ENCODE results near the gene HHEX. TPM values are rescaled to one million over a fixed set of nuclear protein-coding genes. Genes with fewer than 3 reads are reported as not detected.

HHEX gene
- total RNA-seq, 6 donors from 2014 or later: 5.8 to 21.9 (median 15.8) TPM

- no peak overlapping the region for H3K4me3 ChIP-seq
- DNase-seq (peak in 1 of 2 donors; percentile 17), ATAC-seq (ENCODE audit: low FRiP score in 2 of 2) (no peak)
- TF ChIP-seq POLR2A (IDR thresholded peaks at IDR 0.05) (no peak), EP300 (IDR thresholded peaks at IDR 0.05) (no peak), POLR2AphosphoS5 (IDR thresholded peaks at IDR 0.05) (no peak), CTCF (IDR thresholded peaks at IDR 0.05) (no peak)
- no peaks in the 10 kb centered on the region for H3K4me1 ChIP-seq
- H3K36me3 ChIP-seq: no peaks in the 10 kb centered on the region
- H3K27ac ChIP-seq: no peak overlapping the region
- H3K27me3 ChIP-seq: no peaks in the 10 kb centered on the region
- 96 to 98% methylated on average over 6 of the region's 6 CpGs for WGBS, 2 donors
- peaks cover 0 to 23% (median 5%) of the 10 kb centered on the region in 4 donors for H3K9me3 ChIP-seq
Observed at GRCh38 chr10:92667078-92667477, 22.7 kb upstream of the HHEX start.

GRCh38 chr10:92677708-92678107 is 12.0 kb upstream of the HHEX start:
- ATAC-seq (ENCODE audit: low FRiP score in 2 of 2): no peak
- H3K4me3 ChIP-seq: no peak overlapping the region
- H3K27me3 ChIP-seq: no peaks in the 10 kb centered on the region
- H3K9me3 ChIP-seq: no peaks in the 10 kb centered on the region
- no peaks in the 10 kb centered on the region for H3K36me3 ChIP-seq
- TF ChIP-seq POLR2A (IDR thresholded peaks at IDR 0.05) (no peak), POLR2AphosphoS5 (IDR thresholded peaks at IDR 0.05) (no peak), CTCF (IDR thresholded peaks at IDR 0.05) (no peak), EP300 (IDR thresholded peaks at IDR 0.05) (no peak)
- DNase-seq: no peak
- no peak overlapping the region for H3K27ac ChIP-seq
- H3K4me1 ChIP-seq: no peaks in the 10 kb centered on the region

- Histone ChIP-seq H3K36me3 (no peaks in the 10 kb centered on the region), H3K27ac (no peak overlapping the region), H3K27me3 (no peaks in the 10 kb centered on the region), H3K4me3 (no peak overlapping the region), H3K9me3 (no peaks in the 10 kb centered on the region), H3K4me1 (no peaks in the 10 kb centered on the region)
- TF ChIP-seq EP300 (IDR thresholded peaks at IDR 0.05) (no peak), POLR2AphosphoS5 (IDR thresholded peaks at IDR 0.05) (no peak), POLR2A (IDR thresholded peaks at IDR 0.05) (no peak), CTCF (IDR thresholded peaks at IDR 0.05) (no peak)
- ATAC-seq (ENCODE audit: low FRiP score in 2 of 2): no peak
- 94% methylated on average over 5 of the region's 5 CpGs for WGBS, 2 donors
- DNase-seq: no peak
Observed at GRCh38 chr10:92678206-92678605, 11.5 kb upstream of the HHEX start.

- 89 to 91% methylated on average over 2 of the region's 2 CpGs for WGBS, 2 donors
- no peaks in the 10 kb centered on the region for H3K36me3 ChIP-seq
- no peak overlapping the region for H3K27ac ChIP-seq
- ATAC-seq (ENCODE audit: low FRiP score in 2 of 2) (no peak), DNase-seq (no peak)
- H3K4me1 ChIP-seq: no peaks in the 10 kb centered on the region
- no peaks in the 10 kb centered on the region for H3K27me3 ChIP-seq
- H3K4me3 ChIP-seq: no peak overlapping the region
- TF ChIP-seq EP300 (IDR thresholded peaks at IDR 0.05): no peak
- no peak for TF ChIP-seq POLR2A (IDR thresholded peaks at IDR 0.05)
- TF ChIP-seq CTCF (IDR thresholded peaks at IDR 0.05): no peak
- no peak for TF ChIP-seq POLR2AphosphoS5 (IDR thresholded peaks at IDR 0.05)
- no peaks in the 10 kb centered on the region for H3K9me3 ChIP-seq
Observed at GRCh38 chr10:92681306-92681834, 8.4 kb upstream of the HHEX start.

GRCh38 chr10:92688573-92688926 is 1.2 kb upstream of the HHEX start:
- ATAC-seq (ENCODE audit: low FRiP score in 2 of 2): peak in 1 of 2 donors; percentile 22
- Histone ChIP-seq H3K4me1 (peaks cover 11 to 43% (median 17%) of the 10 kb centered on the region in 4 donors), H3K9me3 (no peaks in the 10 kb centered on the region), H3K27me3 (peaks cover 0 to 9% (median 0%) of the 10 kb centered on the region in 4 donors), H3K27ac (peak overlapping the region; percentile 81 to 99 (median 88)), H3K36me3 (no peaks in the 10 kb centered on the region), H3K4me3 (peak overlapping the region in 3 of 4 donors; percentile 75 to 89 (median 80))
- DNase-seq: no peak
- TF ChIP-seq POLR2AphosphoS5 (IDR thresholded peaks at IDR 0.05) (no peak), POLR2A (IDR thresholded peaks at IDR 0.05) (no peak), EP300 (IDR thresholded peaks at IDR 0.05) (no peak), CTCF (IDR thresholded peaks at IDR 0.05) (no peak)
- WGBS, 2 donors: 43% methylated on average over 5 of the region's 5 CpGs
